Measurements from ENCODE around the gene GALNT5.

DNA sequence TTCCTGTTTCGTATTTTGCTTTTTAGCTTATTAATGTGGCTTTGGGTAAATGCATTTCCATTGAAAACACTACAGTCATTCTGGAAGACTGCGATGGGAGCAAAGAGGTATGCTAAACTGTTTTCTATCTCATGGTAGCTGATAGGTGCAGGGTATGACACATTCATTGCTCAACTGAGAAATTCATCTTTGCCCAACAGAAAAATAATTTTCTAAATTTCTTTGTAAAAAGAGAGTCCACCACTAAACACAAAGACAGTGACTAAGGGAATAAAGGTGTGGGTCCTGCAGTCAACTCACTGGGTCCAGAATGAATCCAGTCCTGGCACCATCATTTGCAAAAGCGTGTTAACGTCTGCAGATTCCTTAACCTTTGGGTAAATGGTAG, 48.2 kb downstream of the GALNT5 start:
- TF ChIP-seq, protein P1, sequence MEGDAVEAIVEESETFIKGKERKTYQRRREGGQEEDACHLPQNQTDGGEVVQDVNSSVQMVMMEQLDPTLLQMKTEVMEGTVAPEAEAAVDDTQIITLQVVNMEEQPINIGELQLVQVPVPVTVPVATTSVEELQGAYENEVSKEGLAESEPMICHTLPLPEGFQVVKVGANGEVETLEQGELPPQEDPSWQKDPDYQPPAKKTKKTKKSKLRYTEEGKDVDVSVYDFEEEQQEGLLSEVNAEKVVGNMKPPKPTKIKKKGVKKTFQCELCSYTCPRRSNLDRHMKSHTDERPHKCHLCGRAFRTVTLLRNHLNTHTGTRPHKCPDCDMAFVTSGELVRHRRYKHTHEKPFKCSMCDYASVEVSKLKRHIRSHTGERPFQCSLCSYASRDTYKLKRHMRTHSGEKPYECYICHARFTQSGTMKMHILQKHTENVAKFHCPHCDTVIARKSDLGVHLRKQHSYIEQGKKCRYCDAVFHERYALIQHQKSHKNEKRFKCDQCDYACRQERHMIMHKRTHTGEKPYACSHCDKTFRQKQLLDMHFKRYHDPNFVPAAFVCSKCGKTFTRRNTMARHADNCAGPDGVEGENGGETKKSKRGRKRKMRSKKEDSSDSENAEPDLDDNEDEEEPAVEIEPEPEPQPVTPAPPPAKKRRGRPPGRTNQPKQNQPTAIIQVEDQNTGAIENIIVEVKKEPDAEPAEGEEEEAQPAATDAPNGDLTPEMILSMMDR (IDR thresholded peaks at IDR 0.05) = no peak
- no peak for TF ChIP-seq POLR2A (IDR thresholded peaks at IDR 0.05)
